Neutrophil (primary cell): ENCODE data around the gene EXOC3L4.

ENCODE experiments used
- H3K27ac ChIP-seq: fragments of 200-600 bp; sonication (generic); 2 replicates; pipeline ENCODE4 v1.5.1; 2016; ENCODE audit warnings: mild to moderate bottlenecking, moderate library complexity
- H3K27me3 ChIP-seq: fragments of 200-600 bp; sonication (generic); 2 replicates; pipeline ENCODE4 v1.6.0; 2016; ENCODE audit warnings: mild to moderate bottlenecking
- H3K36me3 ChIP-seq: fragments of 200-600 bp; sonication (generic); 2 replicates; pipeline ENCODE4 v1.5.1; 2017
- H3K4me1 ChIP-seq, 2 experiments: fragments of 200-600 bp in 1 of 2; sonication (generic) in 1 of 2; 1 replicate in 1 of 2; 2 replicates in 1 of 2; pipeline versions ENCODE4 v1.5.1 to v1.6.1; 2013 to 2016; ENCODE audit warnings: low read depth in 1 of 2, low read length in 1 of 2, mild to moderate bottlenecking in 1 of 2, moderate library complexity in 1 of 2; ENCODE audit not compliant: control insufficient read depth in 1 of 2, insufficient read depth in 1 of 2
- H3K4me3 ChIP-seq, 2 experiments: fragments of 200-600 bp in 1 of 2; sonication (generic) in 1 of 2; 1 replicate in 1 of 2; 2 replicates in 1 of 2; pipeline ENCODE4 v1.5.1; 2013 to 2016; ENCODE audit warnings: low read depth in 1 of 2, low read length in 1 of 2, mild to moderate bottlenecking in 1 of 2, moderate library complexity in 1 of 2
- H3K9me3 ChIP-seq: fragments of 200-600 bp; sonication (generic); 2 replicates; pipeline ENCODE4 v1.5.1; 2016
- TF ChIP-seq, protein P1 (sequence below): fragments of 200-600 bp; sonication (generic); IDR thresholded peaks from 2 replicates; pipeline ENCODE4 v1.5.1; 2016; ENCODE audit warnings: antibody characterized with exemption

EXOC3L4 gene

DNA sequence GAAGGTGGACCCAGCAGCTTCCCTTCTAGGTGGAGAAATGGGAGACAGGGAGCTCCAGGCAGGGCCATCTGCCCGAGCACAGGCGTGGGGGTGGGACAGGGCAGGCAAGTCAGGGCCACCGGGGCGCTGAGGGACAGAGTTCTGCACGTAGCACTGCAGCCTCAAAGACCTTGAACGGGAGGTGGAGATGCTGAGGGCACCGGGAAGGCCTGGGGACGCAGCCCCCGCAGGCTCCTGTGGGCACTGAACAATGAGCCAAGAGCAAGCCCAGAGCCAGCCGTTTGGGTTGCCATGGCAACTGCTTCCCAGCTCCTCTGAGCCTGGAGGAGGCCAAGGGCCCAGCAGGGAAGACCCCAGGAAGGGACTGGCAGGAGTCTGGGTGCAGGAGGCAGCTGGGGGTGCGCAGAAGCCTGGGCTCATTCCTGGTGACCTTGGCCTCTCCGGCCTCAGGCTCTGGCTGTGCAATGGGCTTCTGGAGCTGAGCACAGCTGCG is 7.1 kb upstream of the EXOC3L4 start:
- H3K27me3 ChIP-seq: peaks cover 100% of the 10 kb centered on the region
- TF ChIP-seq, protein P1, sequence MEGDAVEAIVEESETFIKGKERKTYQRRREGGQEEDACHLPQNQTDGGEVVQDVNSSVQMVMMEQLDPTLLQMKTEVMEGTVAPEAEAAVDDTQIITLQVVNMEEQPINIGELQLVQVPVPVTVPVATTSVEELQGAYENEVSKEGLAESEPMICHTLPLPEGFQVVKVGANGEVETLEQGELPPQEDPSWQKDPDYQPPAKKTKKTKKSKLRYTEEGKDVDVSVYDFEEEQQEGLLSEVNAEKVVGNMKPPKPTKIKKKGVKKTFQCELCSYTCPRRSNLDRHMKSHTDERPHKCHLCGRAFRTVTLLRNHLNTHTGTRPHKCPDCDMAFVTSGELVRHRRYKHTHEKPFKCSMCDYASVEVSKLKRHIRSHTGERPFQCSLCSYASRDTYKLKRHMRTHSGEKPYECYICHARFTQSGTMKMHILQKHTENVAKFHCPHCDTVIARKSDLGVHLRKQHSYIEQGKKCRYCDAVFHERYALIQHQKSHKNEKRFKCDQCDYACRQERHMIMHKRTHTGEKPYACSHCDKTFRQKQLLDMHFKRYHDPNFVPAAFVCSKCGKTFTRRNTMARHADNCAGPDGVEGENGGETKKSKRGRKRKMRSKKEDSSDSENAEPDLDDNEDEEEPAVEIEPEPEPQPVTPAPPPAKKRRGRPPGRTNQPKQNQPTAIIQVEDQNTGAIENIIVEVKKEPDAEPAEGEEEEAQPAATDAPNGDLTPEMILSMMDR: no peak
- H3K4me3 ChIP-seq: no peak overlapping the region
- H3K36me3 ChIP-seq: no peaks in the 10 kb centered on the region
- H3K4me1 ChIP-seq: peaks cover 4 to 10% of the 10 kb centered on the region in 2 experiments
- H3K27ac ChIP-seq: no peak overlapping the region
- H3K9me3 ChIP-seq: no peaks in the 10 kb centered on the region

DNA sequence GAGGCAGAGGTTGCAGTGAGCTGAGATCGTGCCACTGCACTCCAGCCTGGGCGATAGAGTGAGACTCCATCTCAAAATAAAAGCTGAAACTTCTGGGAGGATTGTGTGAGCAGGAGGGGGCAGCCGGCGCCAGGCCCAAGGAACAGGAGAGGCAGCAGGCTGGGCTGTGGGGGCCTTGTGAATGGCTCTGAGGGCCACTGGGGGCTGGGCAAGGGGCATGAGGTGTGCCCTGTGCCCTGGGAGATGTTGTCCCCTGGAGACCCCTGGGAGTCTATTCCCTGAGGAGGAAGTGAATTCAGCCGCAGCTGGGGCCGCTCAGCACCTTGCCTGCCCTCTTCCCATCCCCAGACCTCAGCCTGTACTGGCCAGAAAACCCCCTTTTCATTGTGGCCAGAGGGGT is 5.6 kb upstream of the EXOC3L4 start:
- Histone ChIP-seq H3K4me3 (no peak overlapping the region), H3K9me3 (no peaks in the 10 kb centered on the region), H3K4me1 (peaks cover 4 to 10% of the 10 kb centered on the region in 2 experiments), H3K27me3 (peaks cover 100% of the 10 kb centered on the region), H3K27ac (no peak overlapping the region), H3K36me3 (no peaks in the 10 kb centered on the region)
- TF ChIP-seq, protein P1: no peak

DNA sequence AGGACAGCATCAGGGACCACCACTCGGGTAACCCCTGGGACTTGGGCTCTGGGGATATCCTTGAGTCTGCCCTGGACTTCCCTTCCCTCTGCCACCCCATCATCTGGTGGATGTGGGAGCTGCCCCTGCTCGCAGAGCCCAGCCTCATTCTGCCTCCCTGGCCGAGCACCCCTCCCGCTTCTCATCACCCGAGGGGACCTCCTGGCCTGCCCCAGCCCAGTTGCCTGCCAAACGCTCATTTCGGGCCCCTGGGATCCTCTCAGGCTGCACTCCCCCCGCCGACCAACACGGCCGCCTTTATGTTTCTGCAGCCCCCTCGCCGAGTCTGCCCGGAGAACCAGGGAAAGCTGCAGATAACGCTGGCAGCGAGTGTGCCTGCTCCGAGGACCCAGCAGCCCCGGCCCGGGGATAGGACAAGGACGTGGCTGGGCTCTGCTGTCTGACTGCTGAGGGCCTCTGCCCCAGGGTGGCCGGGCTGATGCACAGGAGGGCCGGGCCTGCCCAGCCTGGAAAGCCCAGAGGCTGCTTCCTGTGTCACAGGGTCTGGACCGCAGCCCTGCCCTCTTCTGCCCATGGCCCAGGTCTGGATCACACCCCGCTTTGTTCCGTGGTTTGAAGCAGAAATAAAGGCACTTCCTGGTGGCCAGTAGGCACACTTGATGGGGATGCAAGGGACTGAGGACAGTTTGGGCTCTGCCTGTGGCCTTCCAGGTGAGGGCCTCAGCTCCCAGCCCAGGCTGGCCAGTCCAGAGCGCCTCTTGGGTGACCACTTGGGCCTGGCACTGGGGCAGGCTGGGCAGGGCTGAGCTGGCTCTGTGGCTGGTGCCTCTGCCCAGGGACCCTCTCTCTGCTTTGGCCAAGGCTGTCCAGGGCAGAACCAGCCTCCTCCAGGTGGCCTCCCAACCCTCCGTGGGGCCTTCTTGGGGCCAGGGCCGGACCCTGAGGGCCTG is 4.9 kb upstream of the EXOC3L4 start:
- H3K9me3 ChIP-seq: no peaks in the 10 kb centered on the region
- no peak overlapping the region for H3K27ac ChIP-seq
- no peak overlapping the region for H3K4me3 ChIP-seq
- H3K27me3 ChIP-seq: peaks cover 94% of the 10 kb centered on the region
- no peaks in the 10 kb centered on the region for H3K36me3 ChIP-seq
- TF ChIP-seq, protein P1: no peak
- H3K4me1 ChIP-seq: peaks cover 4 to 10% of the 10 kb centered on the region in 2 experiments

DNA sequence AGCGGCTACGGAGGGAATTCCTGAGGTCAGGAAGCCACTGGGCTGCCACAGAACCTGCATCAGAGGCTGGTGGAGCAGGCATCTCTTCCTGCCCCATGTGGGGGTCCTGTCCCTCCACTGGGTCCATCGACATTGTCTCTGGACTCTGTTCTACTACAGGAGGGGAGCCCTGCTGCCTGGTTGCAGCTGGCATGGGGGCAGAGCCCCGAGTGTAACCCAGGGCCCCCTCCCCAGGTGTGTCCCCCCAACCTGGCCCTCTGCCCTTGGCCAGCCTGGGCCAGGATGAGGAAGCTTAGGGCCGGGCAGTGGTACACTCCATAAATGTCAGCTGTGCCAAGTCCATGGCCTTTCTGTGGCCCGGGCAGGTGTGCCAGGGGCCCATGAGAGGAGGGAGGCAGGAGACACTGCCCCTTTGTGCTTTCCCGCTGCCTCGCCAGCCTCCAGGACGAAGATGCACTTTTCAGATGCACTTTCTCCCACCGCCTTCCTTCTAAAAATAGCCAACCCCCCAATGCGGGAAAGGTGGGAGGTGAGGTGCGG is 4.0 kb upstream of the EXOC3L4 start:
- peaks cover 4 to 10% of the 10 kb centered on the region in 2 experiments for H3K4me1 ChIP-seq

DNA sequence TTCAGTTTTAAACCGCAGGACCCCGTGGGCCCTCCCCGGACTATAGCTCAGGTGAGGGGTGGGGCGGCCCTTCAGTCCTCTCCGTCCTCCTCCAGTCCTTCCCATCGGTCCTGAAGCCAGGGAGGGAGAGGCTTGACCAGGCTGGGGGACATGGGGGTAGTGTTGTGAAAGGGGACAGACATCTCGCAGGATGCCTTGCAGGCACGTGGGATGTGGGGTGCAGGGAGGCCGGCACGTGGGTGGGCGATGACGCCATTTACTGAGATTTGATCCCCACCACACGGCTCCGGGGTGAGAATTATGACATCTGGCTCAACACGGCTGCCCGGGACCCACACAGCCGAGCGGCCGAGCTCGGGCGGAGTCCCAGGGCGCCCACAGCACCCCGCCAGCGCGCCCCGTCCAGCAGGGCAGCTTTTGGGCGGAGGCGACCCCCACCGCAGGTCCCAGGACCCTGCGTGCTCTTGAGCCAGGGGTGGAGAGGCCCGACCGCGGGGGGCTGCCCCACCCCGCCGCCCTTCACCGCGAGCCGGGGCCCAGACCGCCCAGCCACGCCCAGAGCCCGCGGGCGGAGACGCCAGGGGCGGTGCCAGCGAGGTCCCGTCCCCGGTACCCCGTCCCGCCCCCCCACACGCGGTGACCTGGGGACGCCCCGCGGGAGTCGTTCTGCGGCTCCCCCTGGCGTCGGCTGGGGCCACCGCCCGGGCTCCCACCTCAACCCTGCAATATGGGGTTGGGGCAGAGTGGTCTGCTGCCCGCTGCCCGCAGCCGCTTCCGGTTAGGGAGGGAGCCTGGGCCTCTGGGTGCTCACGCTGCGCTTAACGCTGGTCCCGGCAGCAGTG is 3.3 kb upstream of the EXOC3L4 start:
- peaks cover 4 to 10% of the 10 kb centered on the region in 2 experiments for H3K4me1 ChIP-seq
- H3K27me3 ChIP-seq: peaks cover 83% of the 10 kb centered on the region
- H3K9me3 ChIP-seq: no peaks in the 10 kb centered on the region
- peak overlapping the region; percentile 49 to 51 for H3K4me3 ChIP-seq
- no peak overlapping the region for H3K27ac ChIP-seq
- no peaks in the 10 kb centered on the region for H3K36me3 ChIP-seq
- TF ChIP-seq, protein P1: no peak

More for the DNA sequence above, 4.0 kb upstream of the EXOC3L4 start:
- H3K27ac ChIP-seq: no peak overlapping the region
- H3K27me3 ChIP-seq: peaks cover 90% of the 10 kb centered on the region
- no peaks in the 10 kb centered on the region for H3K36me3 ChIP-seq
- no peak overlapping the region for H3K4me3 ChIP-seq
- TF ChIP-seq, protein P1: no peak
- H3K9me3 ChIP-seq: no peaks in the 10 kb centered on the region
